Osteoblast (primary cell): ENCODE data around the gene ARL4D. TPM values are rescaled to one million over a fixed set of nuclear protein-coding genes. Genes with fewer than 3 reads are reported as not detected.
A peak's percentile ranks its signal among the peaks of the same experiment; 100 is the strongest.
"Not testable (repeated sequence)": the region's sequence is repeated elsewhere in the genome, so short reads cannot be mapped to it uniquely, and the experiment has no call there.

ENCODE experiments used
- DNase-seq: peaks from one replicate; pipeline ENCODE4 v3.0.0; 2011; ENCODE audit warnings: low spot score, mixed read lengths; ENCODE audit not compliant: insufficient read length; ENCODE audit errors: missing footprints
- H2AFZ ChIP-seq: 2 replicates; pipeline ENCODE4 v1.6.0; 2011; ENCODE audit warnings: mild to moderate bottlenecking, low read length
- H3K27ac ChIP-seq: 2 replicates; pipeline ENCODE4 v1.5.1; 2011; ENCODE audit warnings: mild to moderate bottlenecking, low read depth, low read length, moderate library complexity
- H3K27me3 ChIP-seq: 2 replicates; pipeline ENCODE4 v1.6.0; 2012; ENCODE audit warnings: mild to moderate bottlenecking, control low read depth, inconsistent platforms, low read length, moderate library complexity; ENCODE audit not compliant: insufficient read depth
- H3K36me3 ChIP-seq: 2 replicates; pipeline ENCODE4 v1.5.1; 2011; ENCODE audit warnings: mild to moderate bottlenecking, low read length, control low read depth, moderate library complexity; ENCODE audit not compliant: insufficient read depth
- H3K4me1 ChIP-seq: 2 replicates; pipeline ENCODE4 v1.5.1; 2011; ENCODE audit warnings: mild to moderate bottlenecking, low read length, control low read depth, moderate library complexity; ENCODE audit not compliant: insufficient read depth
- H3K4me2 ChIP-seq: 2 replicates; pipeline ENCODE4 v1.6.0; 2011; ENCODE audit warnings: mild to moderate bottlenecking, low read length; ENCODE audit not compliant: insufficient read depth
- H3K4me3 ChIP-seq: fragments of 200-600 bp; sonication (generic); 3 replicates; pipeline ENCODE4 v1.5.1; 2012; ENCODE audit warnings: mild to moderate bottlenecking, low read length, inconsistent platforms; ENCODE audit not compliant: insufficient read depth
- H3K79me2 ChIP-seq: 2 replicates; pipeline ENCODE4 v1.6.0; 2012; ENCODE audit warnings: mild to moderate bottlenecking, low read length, control low read depth, inconsistent platforms; ENCODE audit not compliant: insufficient read depth
- H3K9me3 ChIP-seq: 2 replicates; pipeline ENCODE4 v1.5.1; 2011; ENCODE audit warnings: low read depth, low read length, control low read depth
- H4K20me1 ChIP-seq: 2 replicates; pipeline ENCODE4 v1.6.0; 2012; ENCODE audit warnings: mild to moderate bottlenecking, low read length, control low read depth; ENCODE audit not compliant: insufficient read depth
- CTCF ChIP-seq: IDR thresholded peaks from 2 replicates; pipeline ENCODE4 v1.5.1; 2011; ENCODE audit warnings: mild to moderate bottlenecking, low read depth, low read length, moderate library complexity; ENCODE audit errors: extremely low read depth
- total RNA-seq: library from RNA; depleted of rRNA; stranded (reverse); fragments of >200 nt; gene quantifications from 2 replicates; pipeline ENCODE4 v1.2.3, GENCODE V29; 2012

Gene ARL4D
- total RNA-seq, 1 donor = 18.8 TPM

GRCh38 chr17:43360739-43361505 lies 37.9 kb upstream of the ARL4D start:
- DNase-seq = peak; percentile 92
- Histone ChIP-seq H3K4me1 (peaks cover 30% of the 10 kb centered on the region), H3K4me2 (peak overlapping the region; percentile 86), H3K9me3 (no peaks in the 10 kb centered on the region), H2AFZ (peak overlapping the region; percentile 63), H4K20me1 (peaks cover 4% of the 10 kb centered on the region), H3K79me2 (peaks cover 10% of the 10 kb centered on the region), H3K4me3 (peak overlapping the region; percentile 72), H3K27me3 (no peaks in the 10 kb centered on the region), H3K27ac (peak overlapping the region; percentile 95), H3K36me3 (no peaks in the 10 kb centered on the region)
- TF ChIP-seq CTCF = no peak

GRCh38 chr17:43363181-43363925 lies 35.4 kb upstream of the ARL4D start:
- Histone ChIP-seq H3K4me2 (no peak overlapping the region), H3K4me1 (peaks cover 20% of the 10 kb centered on the region), H2AFZ (no peak overlapping the region), H3K4me3 (no peak overlapping the region), H4K20me1 (no peaks in the 10 kb centered on the region), H3K36me3 (no peaks in the 10 kb centered on the region), H3K79me2 (peaks cover 7% of the 10 kb centered on the region), H3K27me3 (no peaks in the 10 kb centered on the region), H3K27ac (no peak overlapping the region), H3K9me3 (no peaks in the 10 kb centered on the region)
- DNase-seq = peak; percentile 19
- TF ChIP-seq CTCF = no peak

- Histone ChIP-seq H3K27ac (no peak overlapping the region), H3K4me2 (no peak overlapping the region), H3K4me1 (peaks cover 23% of the 10 kb centered on the region), H3K9me3 (no peaks in the 10 kb centered on the region), H3K79me2 (peaks cover 7% of the 10 kb centered on the region), H4K20me1 (no peaks in the 10 kb centered on the region), H2AFZ (no peak overlapping the region), H3K27me3 (no peaks in the 10 kb centered on the region), H3K36me3 (no peaks in the 10 kb centered on the region), H3K4me3 (no peak overlapping the region)
- TF ChIP-seq CTCF = no peak
- peak; percentile 30 for DNase-seq
Measured at GRCh38 chr17:43363926-43364285, 34.9 kb upstream of the ARL4D start.

- H3K27me3 ChIP-seq = no peaks in the 10 kb centered on the region
- TF ChIP-seq CTCF = peak; percentile 22
- H3K27ac ChIP-seq = no peak overlapping the region
- no peak overlapping the region for H3K4me3 ChIP-seq
- H3K79me2 ChIP-seq = no peaks in the 10 kb centered on the region
- H3K9me3 ChIP-seq = no peaks in the 10 kb centered on the region
- no peaks in the 10 kb centered on the region for H4K20me1 ChIP-seq
- no peak overlapping the region for H3K4me2 ChIP-seq
- H3K4me1 ChIP-seq = peaks cover 23% of the 10 kb centered on the region
- no peaks in the 10 kb centered on the region for H3K36me3 ChIP-seq
- DNase-seq = no peak
- no peak overlapping the region for H2AFZ ChIP-seq
Measured at GRCh38 chr17:43365356-43365755, 33.4 kb upstream of the ARL4D start.

- not testable (repeated sequence) for DNase-seq, H3K36me3 ChIP-seq, H2AFZ ChIP-seq, H4K20me1 ChIP-seq, H3K4me3 ChIP-seq, H3K9me3 ChIP-seq, H3K27ac ChIP-seq, H3K4me2 ChIP-seq, H3K27me3 ChIP-seq, H3K79me2 ChIP-seq
- H3K4me1 ChIP-seq = peaks cover 23% of the 10 kb centered on the region
Measured at GRCh38 chr17:43365921-43366320, 32.9 kb upstream of the ARL4D start.
